ENCODE measurements around the gene NKX2-1.
"Not testable (repeated sequence)": the region's sequence is repeated elsewhere in the genome, so short reads cannot be mapped to it uniquely, and the experiment has no call there.

Gene NKX2-1

DNA sequence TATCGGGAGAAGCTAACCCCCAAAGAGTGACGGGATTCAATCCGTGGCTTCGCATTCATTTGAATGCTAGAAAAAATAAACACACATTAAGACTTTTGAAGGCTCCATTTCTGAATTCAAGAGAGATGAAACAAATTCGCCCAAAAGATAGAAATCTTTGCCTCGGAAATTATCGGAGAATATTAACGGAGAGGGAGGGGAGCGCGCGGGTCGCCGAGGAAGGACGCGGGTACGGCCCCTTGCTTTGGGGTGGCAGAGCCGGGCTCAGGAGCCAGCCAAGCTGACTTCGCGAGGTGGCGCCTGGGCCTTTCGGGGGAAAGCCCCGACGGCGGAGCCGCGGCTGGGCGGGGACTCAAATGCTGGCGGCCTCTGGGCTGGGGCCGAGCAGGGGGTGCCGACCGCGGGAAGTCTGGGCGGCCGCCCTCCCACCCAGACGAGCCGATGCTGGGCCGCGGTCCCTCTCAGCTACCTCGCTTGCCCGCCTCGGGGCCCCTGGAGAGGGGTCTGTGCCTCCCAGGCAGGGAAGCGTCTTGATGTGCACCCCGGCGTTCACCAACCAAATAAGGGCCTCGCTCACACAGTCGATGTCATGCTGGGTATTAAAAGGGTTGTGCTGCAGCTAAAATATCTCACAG is 14.7 kb downstream of the NKX2-1 start:
- no peak for DNase-seq

DNA sequence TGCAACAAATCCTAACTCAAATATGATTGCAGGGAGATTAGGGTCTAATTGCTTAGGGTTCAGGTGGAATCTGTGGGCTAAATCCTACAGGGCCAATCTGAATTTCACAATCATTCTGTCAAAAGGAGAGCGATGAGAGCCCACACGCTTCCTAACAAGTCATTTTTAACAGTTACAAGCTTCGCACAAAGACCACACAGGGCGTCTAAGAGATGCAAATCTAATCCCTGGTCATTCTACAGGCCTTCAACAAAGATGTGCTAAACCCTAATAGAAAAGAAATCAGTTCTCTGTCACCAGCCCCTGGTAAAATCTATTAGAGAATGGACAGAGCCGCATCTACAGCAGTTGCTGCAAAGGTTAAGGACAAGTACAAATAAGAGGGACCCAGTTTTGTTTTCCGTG is 15.3 kb downstream of the NKX2-1 start:
- DNase-seq: no peak

DNA sequence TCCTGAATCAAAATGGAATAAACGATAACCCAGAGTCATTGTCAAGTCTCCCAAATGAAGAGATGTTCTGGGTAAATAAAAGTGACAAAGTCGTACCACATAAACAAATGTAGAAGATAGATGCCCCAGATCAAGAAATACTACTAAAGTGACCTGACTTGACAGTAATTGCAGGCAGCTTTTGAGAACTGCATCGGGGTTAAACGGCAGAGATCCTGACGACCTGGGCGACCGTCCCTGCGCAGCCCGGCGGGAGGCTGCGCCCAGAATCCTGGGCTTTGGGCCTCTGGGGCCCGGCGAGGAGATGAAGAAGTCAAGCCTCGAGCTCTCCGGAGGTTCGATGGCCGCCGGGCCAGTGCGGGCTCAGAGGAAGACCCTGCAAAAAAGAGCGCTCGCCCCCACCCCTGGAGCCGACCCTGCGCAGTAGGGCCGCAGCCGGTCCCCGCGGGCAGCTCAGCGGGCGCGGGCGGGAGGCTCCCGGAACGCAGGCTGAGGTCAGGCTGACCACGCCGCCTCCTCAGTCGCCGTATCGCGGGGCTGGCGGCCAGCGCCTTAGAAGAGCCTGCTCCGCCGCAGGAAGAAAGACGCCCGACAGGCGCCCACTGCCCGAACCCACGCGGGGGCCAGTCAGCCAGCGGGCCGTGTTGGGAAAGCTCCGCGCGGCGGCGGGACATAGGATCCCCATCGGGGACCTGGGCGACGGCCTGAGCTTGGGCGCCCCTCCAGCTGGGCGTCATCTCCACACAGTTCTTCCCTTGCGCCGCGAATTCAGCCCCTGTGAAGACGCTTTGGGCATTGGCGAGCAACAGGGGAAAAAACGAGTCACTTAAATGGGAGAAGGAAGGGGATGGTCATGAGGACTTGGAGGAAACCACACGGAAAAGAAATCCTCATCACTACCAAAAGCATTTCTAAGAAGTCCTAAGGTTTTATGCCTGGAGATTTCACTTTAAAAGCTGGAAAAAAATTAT is 16.0 kb downstream of the NKX2-1 start:
- DNase-seq: no peak

DNA sequence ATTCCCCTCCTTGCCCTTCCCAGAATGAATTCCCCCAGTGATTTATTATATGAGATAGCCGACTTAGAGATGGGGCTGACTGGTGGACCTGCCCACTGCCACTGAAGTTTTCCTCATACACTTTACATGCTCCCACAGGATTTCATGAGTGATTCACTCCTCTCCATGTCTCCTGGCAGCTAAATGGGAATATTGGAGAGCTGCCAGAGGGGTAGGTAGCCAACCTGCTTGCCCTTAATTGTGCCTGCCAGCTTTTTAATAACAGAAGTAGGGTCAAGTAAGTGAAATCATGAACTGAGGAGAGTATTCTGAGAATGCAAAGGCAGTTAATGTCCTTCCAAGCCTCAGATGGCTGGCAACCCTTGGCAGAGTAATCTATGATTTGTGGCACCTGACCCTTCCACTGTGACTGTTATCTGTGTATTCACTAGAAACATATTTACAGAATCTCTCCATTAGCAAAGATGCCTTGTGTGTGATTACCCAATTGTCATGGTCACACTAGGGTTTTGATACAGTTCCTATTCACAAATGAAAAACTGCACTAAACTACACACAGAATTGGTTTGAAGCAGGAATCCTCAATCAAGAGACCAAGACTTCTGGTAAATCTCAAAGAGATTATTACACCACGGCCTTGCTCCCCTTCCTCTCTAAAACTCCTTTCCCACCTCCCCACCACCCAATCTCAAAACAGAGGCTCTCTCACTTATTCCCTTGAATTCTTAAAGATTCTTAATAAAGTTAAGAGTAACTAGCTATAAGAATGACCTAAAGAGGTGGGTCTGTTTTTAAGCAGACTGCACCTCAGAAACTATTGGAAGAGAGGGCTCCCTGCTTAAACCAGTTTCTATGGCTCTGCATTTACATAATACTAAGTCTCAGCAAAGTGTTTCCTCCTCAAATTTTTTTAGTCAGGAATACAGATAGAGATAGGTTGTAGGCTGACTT is 17.2 kb downstream of the NKX2-1 start:
- no peak for DNase-seq

DNA sequence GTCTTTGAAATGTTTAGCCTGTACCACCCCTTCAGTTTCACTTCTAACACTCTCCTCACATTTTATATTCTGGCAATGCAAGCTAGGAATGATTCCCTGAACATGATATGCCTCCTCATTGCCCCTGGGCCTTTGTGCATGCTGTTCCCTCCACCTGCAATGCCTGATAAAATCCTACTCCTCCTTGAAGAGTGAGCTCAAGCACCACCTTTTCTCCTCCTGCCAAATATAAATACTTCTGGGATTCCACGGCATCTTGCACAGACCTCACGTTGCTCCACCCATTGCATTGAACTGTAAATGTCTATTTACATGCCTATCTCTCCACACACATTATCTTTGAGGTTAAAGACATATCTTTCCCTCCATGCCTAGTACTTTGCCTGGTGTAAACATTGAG is 21.1 kb downstream of the NKX2-1 start:
- DNase-seq: no peak

DNA sequence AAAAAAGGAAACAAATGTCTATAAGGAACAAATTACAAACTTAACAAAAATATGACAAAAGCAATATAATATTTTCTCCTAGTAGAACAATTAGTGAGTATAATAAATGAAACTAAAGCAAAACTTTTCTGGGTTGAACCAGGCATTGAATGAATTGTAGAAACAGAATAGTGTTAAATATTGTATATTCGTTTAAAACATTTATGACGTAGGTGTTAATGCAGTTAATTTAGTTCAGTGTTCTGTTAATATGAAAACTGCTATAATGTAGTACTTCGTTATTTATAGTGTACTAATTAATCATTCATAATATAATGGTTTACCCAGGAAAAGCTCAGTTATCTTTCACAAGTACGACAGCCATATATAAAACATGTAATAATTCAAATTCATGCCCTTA is 23.7 kb downstream of the NKX2-1 start:
- no peak for DNase-seq

DNA sequence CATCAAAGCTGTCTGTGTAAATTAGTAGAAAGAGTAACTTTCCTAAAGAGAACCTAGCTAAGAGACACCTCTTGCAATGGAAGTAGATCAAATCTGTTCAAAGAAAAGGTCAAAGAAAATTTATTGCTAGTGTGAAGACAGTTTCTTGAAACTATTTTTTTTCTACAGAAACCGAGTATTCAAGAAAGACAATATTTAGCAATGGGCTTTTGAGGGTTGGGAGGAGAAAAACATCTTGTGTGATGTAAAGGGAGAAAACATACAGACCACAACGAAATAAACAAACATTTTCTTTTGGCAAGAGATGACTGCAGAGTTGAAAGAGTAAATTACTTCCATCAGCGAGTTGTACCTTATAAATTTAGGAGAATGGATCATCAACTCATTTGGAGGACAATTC is 24.4 kb downstream of the NKX2-1 start:
- DNase-seq: no peak

DNA sequence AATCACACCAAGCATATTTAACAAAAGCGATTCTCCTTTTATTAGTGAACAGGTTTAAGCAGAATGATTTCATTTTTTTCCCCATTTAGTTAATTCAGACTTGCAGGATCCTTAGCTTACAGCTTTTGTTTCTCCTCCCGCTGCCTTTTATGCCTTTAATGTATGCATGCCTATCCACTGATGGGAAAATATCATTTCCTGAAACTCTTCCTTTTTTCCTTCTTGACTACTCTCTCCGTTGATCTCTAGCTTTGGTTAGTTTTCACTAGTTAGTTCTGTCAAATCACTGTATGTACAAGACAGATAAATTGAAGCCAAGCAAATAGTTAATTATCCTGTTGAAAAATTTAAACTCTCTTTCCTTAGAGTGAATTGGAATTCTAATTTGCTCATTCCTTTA is 26.3 kb downstream of the NKX2-1 start:
- DNase-seq: no peak

DNA sequence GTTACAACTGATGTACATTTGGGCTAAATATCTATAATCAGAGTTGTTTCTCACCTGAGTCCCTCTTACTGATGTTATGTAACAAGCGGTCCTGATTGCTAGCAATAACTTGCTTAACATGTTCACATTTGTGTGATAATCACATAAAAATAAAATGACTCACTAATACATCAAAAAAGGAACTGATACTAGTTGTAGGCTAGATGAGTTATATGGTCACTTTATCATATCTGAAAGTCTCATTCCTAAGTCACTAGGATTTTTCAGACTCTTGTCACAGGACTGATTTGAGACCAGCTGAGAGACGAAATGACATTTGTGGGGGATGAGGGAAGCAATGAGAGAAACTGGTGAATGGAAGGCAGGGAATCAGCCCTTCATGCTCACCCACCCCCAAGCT is 34.3 kb downstream of the NKX2-1 start:
- DNase-seq: no peak

DNA sequence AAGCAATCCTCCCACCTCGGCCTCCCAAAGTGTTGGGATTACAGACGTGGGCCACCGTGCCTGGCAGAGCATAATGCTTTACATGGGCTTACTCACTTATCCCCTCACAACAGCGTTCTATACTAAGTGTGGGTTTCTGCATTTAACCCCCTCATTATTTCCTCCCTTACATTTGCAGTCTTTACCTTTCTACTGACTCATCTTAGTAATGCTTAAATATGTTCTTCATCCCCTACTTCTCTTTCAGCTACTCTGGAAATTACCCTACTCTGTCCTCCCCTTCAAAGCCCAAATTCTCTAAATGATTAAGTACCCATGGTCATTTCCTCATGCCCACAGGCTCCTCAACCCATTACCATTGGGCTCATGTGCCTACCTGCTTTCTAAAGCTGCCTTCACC is 40.7 kb downstream of the NKX2-1 start:
- DNase-seq: no peak

DNA sequence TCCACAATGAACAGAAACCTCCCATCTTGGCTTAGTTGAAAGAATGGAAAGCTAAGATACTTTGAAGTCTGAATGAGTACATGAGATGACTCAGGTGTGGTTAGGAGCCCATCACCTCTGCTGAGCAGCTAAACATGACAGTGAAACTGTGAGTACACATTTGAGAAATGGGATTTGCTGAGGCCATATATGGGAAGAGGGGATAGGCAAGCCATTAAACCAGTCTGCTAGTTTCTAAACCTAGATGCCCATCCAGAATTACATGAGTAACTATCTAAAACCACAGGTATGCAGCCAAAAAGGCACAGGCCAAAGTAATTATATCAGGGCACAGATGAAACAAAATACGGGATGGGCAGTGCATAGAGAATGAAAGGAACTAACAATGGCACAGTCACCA is 41.2 kb downstream of the NKX2-1 start:
- peak; percentile 46 for DNase-seq

DNA sequence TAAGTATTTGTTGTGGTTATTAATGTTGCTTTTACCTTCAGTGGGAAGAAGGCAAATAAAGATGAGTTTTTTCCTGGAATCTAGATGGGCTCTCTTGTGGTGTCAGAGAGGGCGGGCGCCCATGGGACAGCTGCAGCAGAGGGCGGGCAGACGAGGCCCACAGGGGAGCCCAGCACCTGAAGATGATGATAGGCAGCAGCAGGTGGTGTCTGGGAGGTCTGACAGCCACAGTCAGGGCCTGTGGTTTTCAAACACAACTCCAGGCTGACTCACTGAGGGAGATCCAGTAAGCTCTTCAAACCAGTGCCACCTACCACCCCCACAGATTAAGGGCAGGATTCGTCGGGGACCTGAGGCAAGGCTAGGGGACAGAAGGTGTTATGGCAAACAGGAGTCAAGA is 42.8 kb downstream of the NKX2-1 start:
- DNase-seq: no peak

DNA sequence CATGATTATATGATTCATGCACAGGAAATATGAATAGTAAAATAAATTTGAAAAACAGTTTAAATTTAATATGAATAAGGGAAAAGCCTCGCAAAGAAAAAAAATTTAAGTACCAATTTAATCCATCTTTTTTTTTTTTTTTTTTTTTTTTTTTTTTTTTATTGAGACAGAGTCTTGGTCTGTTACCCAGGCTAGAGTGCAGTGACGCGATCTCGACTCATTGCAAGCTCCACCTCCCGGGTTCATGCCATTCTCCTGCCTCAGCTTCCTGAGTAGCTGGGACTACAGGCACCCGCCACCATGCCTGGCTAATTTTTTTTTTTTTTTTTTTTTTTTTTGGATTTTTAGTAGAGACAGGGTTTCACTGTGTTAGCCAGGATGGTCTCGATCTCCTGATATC is 44.0 kb downstream of the NKX2-1 start:
- DNase-seq: not testable (repeated sequence)

DNA sequence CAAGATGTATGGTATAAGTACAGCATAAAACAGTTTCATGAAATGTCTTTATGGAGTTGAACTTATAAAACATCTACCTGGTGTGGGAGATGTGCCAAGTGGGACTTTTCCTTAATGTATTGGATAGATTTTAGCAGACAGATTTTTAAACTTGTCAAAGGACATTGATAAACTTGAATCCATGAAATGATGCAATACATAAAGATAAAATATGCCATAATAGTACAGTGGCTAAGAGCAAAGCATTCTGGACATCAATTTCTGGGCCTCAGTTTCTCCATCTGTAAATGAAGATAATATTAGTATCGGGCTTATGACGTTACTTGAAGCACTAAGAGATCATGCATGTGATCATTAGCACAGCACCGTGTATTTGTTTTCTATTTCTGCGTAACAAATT is 45.4 kb downstream of the NKX2-1 start:
- no peak for DNase-seq

DNA sequence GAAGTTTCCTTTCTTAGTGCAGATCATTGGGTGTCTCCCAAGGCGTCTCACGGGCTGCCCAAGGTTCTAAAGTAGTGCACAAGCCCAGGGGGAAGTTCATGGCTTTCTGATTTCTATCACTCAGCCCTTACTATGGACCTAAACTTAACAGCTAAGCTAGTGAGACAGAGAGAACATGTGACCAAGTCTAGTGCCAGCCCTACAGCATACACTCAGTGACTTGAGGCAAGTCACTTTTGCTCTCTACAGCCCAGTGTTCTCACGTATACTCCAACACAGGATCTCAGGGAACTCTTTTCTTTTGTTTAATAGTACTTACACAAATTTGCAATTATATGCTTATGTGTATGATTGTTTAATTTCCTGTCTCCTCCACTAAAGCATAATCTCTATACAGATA is 48.6 kb downstream of the NKX2-1 start:
- no peak for DNase-seq

DNA sequence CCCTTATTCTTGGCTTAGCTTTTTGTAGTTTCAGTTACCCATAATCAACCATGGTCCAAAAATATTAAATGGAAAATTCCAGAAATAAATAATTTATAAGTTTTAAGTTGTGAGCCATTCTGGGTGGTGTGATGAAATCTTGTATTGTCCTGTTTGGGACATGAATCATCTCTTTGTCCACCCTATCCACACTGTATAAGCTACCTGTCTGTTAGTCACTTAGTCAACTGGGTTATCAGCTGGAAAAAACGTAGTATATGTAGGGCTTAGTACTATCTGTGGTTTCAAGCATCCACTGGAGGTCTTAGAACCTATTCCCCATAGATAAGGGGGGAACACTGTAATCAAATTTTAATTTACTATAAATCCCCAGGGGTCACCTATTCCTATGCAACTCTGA is 52.7 kb downstream of the NKX2-1 start:
- DNase-seq: no peak
